Nephron progenitor cell (in vitro differentiated cells): ENCODE measurements around the gene WFDC10A.
A peak's percentile ranks its signal among the peaks of the same experiment; 100 is the strongest.

Experiments used
- DNase-seq: peaks from one replicate; pipeline ENCODE4 v3.0.0; 2021
- H3K27ac Mint-ChIP-seq: 2 replicates; pipeline ENCODE4 v1.8.0; 2021; ENCODE audit warnings: mild to moderate bottlenecking, moderate library complexity, mixed read lengths
- H3K27me3 Mint-ChIP-seq: 2 replicates; pipeline ENCODE4 v1.8.0; 2021; ENCODE audit warnings: mild to moderate bottlenecking, low read depth, mixed read lengths; ENCODE audit not compliant: poor library complexity
- H3K36me3 Mint-ChIP-seq: 2 replicates; pipeline ENCODE4 v1.8.0; 2021; ENCODE audit warnings: low read depth, mixed read lengths
- H3K4me1 Mint-ChIP-seq: 2 replicates; pipeline ENCODE4 v1.8.0; 2021; ENCODE audit warnings: mixed read lengths
- H3K4me3 Mint-ChIP-seq: 2 replicates; pipeline ENCODE4 v1.8.0; 2021; ENCODE audit warnings: mild to moderate bottlenecking, moderate library complexity, mixed read lengths
- H3K9me3 Mint-ChIP-seq: 2 replicates; pipeline ENCODE4 v1.8.0; 2021; ENCODE audit warnings: mild to moderate bottlenecking, moderate library complexity, mixed read lengths
- CTCF ChIP-seq: fragments of 200-600 bp; sonication (generic); IDR thresholded peaks from 2 replicates; pipeline ENCODE4 v1.5.0; 2021; ENCODE audit warnings: antibody characterized with exemption

WFDC10A gene

GRCh38 chr20:45617591-45617990 lies 11.9 kb upstream of the WFDC10A start:
- H3K4me3 Mint-ChIP-seq, result no peak overlapping the region
- no peaks in the 10 kb centered on the region for H3K9me3 Mint-ChIP-seq
- H3K36me3 Mint-ChIP-seq, result no peaks in the 10 kb centered on the region
- H3K4me1 Mint-ChIP-seq, result no peaks in the 10 kb centered on the region
- H3K27ac Mint-ChIP-seq, result peak overlapping the region; percentile 50
- DNase-seq, result no peak
- no peak for TF ChIP-seq CTCF
- peaks cover 10% of the 10 kb centered on the region for H3K27me3 Mint-ChIP-seq

- H3K27ac Mint-ChIP-seq, result no peak overlapping the region
- no peaks in the 10 kb centered on the region for H3K4me1 Mint-ChIP-seq
- DNase-seq, result no peak
- peaks cover 22% of the 10 kb centered on the region for H3K9me3 Mint-ChIP-seq
- H3K36me3 Mint-ChIP-seq, result no peaks in the 10 kb centered on the region
- H3K4me3 Mint-ChIP-seq, result no peak overlapping the region
- no peak for TF ChIP-seq CTCF
- H3K27me3 Mint-ChIP-seq, result peaks cover 12% of the 10 kb centered on the region
Measured at GRCh38 chr20:45621593-45621992, 7.9 kb upstream of the WFDC10A start.

GRCh38 chr20:45626540-45626939 lies 3.0 kb upstream of the WFDC10A start:
- no peak overlapping the region for H3K4me3 Mint-ChIP-seq
- H3K27ac Mint-ChIP-seq, result no peak overlapping the region
- H3K36me3 Mint-ChIP-seq, result no peaks in the 10 kb centered on the region
- H3K27me3 Mint-ChIP-seq, result peaks cover 23% of the 10 kb centered on the region
- TF ChIP-seq CTCF, result no peak
- no peak for DNase-seq
- peaks cover 5% of the 10 kb centered on the region for H3K4me1 Mint-ChIP-seq
- peaks cover 24% of the 10 kb centered on the region for H3K9me3 Mint-ChIP-seq

GRCh38 chr20:45630371-45630770 lies 832 bp downstream of the WFDC10A start:
- peaks cover 20% of the 10 kb centered on the region for H3K27me3 Mint-ChIP-seq
- H3K27ac Mint-ChIP-seq, result no peak overlapping the region
- DNase-seq, result no peak
- H3K4me3 Mint-ChIP-seq, result no peak overlapping the region
- peaks cover 11% of the 10 kb centered on the region for H3K9me3 Mint-ChIP-seq
- no peaks in the 10 kb centered on the region for H3K36me3 Mint-ChIP-seq
- TF ChIP-seq CTCF, result no peak
- peaks cover 5% of the 10 kb centered on the region for H3K4me1 Mint-ChIP-seq

- no peak for TF ChIP-seq CTCF
- Mint-ChIP-seq H3K36me3 (no peaks in the 10 kb centered on the region), H3K27ac (no peak within 1 kb of the TSS), H3K4me1 (peaks cover 5% of the 10 kb centered on the region), H3K9me3 (peaks cover 6% of the 10 kb centered on the region), H3K27me3 (peaks cover 20% of the 10 kb centered on the region), H3K4me3 (no peak within 1 kb of the TSS)
- no peak for DNase-seq
Measured at GRCh38 chr20:45631184-45631583, 1.6 kb downstream of the WFDC10A start, which contains the start of gene WFDC9. TSS of gene WFDC9 (minus strand) at chr20:45631284. CDS start at chr20:45610181, 21,103 bp downstream.

GRCh38 chr20:45636513-45636912 lies 7.0 kb downstream of the WFDC10A start:
- Mint-ChIP-seq H3K27me3 (peaks cover 11% of the 10 kb centered on the region), H3K9me3 (peaks cover 10% of the 10 kb centered on the region), H3K4me1 (no peaks in the 10 kb centered on the region), H3K27ac (no peak overlapping the region), H3K36me3 (no peaks in the 10 kb centered on the region), H3K4me3 (no peak overlapping the region)
- no peak for DNase-seq
- TF ChIP-seq CTCF, result no peak
